Measurements from ENCODE around the gene CFAP90.

Gene CFAP90

DNA sequence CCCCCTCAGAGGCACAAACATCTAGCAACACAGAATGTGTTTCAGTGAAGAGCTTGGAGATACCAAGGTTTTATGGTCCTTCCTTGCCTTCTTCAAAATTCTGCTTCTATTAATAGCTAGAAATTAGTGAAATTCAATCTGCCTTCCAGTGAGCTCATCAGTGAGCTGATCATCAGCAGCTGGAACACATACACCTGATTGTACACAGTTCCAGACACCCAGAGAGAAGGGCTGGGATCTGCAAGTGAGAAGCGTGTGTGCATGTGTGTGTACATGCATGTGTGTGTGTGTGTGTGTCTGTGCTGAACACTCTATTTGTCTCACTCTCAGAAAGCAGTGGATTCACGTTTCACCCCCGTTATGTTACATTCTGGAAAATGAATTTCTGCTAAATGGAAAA, 28.5 kb downstream of the CFAP90 start:
- DNase-seq (ENCODE audit: low read depth in 2 of 2): no peak

DNA sequence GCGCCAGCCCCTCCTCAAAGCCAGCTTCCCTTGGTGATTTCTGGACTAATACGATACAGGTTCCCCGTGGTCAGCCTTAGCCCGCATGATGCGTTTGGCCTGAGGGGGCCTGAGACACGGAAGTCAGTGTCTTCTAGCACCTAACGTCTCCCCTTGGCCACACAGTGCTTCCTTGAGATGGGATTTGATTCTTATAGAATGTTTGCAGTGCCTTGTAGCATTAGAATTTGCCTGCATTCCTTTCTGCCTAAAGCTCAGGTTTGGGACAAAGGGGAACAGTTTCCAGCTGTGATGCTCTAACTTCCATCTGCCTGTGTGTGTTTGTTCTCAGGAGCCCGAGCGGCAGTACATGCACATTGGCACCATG, 34.4 kb downstream of the CFAP90 start:
- DNase-seq (ENCODE audit: low read depth in 2 of 2): no peak

DNA sequence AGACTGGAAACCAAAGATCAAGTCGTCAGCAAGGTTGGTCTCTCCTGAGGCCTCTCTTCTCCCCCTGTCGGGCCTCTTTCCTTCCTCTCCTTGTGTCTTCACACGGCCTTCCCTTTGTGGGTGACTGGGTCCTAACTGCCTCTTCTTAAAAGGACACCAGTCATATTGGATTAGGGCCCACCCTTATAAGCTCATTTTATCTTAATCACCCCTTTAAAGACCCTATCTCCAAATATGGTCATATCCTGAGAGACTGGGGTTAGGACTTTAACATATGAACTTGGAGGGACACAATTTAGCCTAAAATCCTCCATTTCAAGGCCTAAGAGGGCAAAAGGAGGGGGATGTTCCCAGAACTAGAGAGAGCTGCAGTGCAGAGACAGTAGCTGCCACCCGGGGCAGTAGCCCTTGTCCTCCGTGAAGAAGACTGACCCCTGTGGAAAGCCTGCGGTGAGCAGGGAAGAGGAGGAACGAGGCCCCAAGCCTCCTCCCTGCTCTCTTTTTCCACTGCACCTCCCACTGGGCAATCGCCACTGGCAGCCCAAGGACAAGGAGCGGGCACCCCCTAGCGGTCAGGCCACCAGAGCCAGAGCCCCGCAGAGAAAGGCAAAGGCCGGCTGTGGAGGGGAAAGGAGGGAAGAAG, 34.9 kb downstream of the CFAP90 start:
- peak; percentile 16 to 30 for DNase-seq (ENCODE audit: low read depth in 2 of 2)

DNA sequence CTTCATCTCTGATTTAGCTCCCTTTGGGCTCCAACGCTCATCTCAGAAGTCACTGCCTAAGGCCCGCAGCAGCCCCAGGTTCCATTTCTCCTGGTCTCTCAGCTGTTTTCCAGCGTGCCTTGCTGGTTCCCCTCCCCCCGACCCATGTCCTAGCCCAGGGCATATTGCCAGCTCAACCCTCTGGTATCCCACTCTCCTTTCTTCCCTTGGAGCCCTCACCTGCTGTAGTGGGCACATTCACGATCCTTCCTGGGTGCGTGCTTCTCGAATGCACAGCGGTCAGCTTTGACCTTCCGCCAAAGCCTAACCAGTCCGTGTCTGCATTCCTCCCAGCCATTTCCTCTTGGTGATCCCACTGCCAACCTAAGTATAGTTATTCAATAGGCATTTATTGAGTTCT, 36.1 kb downstream of the CFAP90 start:
- DNase-seq (ENCODE audit: low read depth in 2 of 2): no peak

DNA sequence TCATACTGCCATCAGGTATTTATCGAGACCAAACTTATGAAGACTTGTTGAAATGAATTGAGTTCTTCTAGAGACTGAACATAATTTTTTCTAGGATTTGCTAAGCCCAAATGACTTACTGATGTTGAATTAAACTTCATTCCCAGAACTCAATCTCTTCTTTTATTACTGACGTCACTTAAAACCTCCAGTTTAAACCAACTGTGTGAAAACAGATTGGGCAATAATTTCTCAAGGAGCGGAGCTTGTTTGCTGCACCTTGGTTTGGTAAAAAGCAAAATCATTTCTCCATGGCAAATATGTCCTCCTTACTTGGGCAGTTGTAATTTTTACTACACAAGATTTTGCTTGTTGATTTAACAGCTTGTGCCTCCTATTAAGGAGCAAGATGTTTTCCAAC, 37.4 kb downstream of the CFAP90 start:
- no peak for DNase-seq (ENCODE audit: low read depth in 2 of 2)

DNA sequence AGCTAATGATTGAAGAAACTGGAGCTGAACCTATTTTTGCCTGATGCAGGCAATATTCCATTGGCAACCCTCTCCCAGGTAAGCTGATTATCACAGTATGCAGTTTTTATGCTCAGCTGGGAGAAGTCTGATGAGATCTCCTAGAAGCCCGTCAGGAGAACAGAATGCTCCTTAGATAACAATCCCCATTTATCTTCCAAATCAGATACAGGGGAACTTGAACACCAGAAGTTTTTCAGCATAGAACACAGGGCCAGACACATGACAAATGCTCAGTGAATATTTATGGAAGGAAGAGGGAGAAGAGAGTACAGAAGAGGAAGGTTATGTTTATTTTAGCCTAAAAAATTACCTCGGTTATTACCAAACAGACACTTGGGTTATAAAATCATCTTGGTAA, 37.9 kb downstream of the CFAP90 start:
- DNase-seq (ENCODE audit: low read depth in 2 of 2): no peak

DNA sequence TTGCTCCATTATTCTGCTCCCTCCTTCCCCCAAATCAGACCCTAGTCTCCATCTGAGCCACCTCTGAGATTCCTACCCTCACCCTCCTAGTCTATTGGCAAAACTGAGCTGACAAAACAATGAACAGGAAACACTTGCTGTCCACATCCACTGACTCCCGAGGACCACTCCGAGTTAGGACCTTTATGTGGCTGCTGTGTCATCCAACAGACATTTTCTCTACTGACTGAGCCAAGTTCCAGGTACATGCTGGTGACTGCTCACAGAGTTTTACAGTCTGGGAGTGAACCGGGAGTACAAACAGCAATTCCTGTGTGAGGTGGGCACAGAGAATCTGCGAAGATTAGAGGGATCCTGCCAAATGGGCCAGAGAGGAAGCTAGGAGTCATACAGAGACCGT, 39.2 kb downstream of the CFAP90 start:
- DNase-seq (ENCODE audit: low read depth in 2 of 2): no peak

DNA sequence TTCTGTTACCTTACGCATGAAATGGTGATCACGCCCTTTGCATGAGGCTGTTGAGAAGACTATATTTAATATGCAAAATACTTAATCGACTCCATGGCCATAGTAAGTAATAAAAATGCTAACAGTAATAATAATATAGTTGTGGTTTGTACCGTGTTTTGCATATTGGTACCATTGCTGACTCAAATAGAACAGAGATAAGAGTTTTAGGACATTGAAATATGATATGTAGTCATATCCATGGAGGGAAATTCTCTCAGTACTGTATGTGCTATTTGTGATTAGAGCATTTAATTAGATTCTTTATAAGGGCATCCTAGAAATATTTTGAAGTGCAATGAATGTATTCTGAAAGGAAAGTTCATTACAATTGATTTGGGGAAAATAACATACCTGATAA, 41.9 kb downstream of the CFAP90 start:
- no peak for DNase-seq (ENCODE audit: low read depth in 2 of 2)

DNA sequence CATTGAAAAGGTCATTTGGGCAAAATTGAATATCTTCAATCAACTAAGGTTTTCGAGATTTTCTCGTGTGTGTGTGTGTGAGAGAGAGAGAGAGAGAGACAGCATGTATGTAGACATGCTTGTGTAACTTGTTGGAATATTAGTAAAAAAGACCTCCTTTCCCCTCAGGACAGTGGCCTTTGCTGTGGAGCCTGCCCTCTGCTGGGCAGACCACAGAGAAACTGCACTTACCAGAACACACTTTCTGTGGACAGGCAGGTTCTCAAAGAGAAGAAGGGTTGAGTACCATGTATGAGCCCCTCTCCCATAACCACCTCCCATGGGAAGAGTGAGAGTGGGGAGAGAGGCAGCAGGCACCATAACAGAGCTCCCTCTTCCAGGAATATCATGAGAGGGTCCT, 45.6 kb downstream of the CFAP90 start:
- no peak for DNase-seq (ENCODE audit: low read depth in 2 of 2)

DNA sequence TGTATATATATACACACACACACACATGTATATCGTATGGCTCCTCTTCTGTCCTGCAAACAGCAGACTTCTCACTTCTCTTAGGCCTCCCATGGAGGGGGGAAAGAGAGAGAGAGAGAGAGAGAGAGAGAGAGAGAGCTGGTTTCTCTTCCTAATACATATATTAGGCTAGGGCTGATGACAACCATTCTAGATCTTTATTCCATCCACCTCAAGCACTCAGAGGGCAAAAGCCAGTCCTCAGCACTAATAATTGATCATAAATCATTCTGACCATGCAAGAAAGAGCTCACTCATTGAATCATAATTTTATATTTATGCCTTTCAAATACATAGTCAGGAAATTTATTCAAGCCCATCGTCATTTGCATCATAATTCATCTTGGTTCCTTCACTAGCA, 47.0 kb downstream of the CFAP90 start:
- DNase-seq (ENCODE audit: low read depth in 2 of 2): no peak

DNA sequence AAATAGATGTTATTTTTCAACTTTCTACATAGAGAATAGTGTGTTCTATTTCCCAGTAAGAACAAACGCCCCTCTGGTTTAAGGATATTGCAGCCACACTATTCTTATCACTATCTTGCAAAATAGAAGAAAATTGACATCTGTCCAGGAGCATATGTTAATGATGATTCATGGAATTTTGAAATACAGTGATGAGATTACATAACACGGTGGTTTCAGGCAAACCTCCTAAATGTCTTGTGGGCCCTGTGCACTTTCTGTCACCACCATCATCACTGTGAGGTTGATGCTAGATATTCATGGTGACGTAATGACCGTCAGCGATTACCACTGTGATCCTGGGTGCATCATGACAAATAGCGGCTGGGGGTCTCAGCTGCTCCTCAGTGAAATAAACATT, 48.1 kb downstream of the CFAP90 start:
- DNase-seq (ENCODE audit: low read depth in 2 of 2): no peak

DNA sequence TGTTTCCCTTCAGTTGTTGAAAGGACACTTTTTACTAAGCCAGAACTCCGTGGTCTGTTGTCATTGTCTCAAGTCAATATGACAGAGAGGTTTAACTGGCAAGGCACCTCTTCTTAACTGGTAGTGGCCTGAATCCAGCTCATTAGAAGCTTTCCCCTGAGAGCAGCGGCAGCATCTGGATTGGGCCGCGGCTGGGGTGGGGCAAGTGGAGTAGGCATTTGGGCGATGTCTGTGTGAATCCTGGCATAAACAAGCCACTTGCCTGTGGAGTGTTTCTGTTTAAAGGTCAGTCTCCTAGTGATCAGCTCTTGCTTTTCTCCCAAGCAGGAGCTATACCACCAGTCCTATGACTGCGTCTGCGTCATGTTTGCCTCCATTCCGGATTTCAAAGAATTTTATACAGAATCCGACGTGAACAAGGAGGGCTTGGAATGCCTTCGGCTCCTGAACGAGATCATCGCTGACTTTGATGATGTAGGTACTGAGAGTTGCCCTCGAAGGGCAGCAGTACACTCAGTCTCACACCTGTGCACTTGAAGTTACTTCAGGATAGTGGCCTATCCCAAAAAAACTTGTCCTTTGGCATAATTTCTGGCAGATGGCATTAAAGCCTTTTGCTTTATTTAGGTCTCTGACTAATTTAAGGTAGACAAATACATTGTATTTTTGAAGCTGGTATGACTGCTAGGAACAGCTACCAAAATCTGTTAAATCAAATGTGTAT, 48.9 kb downstream of the CFAP90 start:
- no peak for DNase-seq (ENCODE audit: low read depth in 2 of 2)

DNA sequence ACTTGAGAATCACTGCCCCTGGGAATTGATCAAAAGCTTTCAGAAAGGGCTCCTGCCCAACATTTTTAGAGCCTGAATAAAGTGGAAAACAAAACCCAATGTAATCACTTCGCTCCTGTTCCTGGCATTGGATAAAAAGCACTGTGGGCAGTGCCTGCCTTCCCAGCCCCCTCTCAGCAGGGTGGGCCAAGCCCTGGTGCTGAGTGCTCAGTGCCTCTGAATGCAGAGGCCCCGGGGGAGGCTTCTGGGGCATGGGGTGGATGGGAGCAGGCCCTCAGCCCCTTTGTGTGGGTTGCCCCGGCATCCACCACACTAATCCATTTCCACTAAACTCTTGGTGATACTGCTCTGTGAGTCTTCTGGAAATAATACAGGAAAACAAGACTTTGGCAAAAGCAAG, 55.6 kb downstream of the CFAP90 start:
- no peak for DNase-seq (ENCODE audit: low read depth in 2 of 2)

DNA sequence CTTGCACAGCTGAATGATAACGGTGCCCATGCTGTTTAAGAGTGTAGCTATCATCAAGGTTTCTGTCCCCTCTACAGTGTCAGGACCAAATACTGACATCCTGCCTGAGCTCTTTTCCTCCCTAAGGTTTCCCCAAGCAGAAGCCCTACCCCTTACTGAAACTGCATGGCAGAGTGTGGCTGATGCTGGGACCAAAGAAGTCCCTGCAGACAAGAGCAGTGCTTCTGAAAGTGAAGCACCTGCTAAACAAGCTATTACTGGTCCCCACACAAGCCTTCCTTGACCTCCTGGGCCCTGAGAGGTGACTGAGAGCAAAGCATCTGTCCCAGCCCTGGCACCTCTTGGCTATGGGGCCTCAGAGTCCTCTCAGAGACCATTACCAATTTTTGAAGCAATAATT, 56.1 kb downstream of the CFAP90 start:
- DNase-seq (ENCODE audit: low read depth in 2 of 2): no peak

DNA sequence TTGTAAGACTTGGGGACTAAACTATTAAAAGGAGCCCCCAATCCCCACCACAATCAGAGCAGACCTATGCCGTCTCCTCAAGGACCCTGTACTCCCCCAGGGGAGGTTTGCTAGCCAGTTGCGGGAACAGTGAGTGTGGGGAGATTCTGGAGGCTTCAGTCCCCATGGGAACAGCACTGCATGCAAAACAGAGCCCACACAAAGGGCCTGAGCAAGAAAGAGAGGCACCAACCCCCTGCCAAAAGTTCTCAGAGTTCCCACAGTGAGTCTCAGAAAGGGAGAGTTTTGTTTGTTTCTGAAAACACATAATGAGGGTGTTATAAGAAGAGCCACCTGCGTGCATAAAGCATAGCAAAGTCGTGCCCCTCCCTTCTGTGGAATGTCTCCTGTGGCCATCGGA, 56.6 kb downstream of the CFAP90 start:
- no peak for DNase-seq (ENCODE audit: low read depth in 2 of 2)

DNA sequence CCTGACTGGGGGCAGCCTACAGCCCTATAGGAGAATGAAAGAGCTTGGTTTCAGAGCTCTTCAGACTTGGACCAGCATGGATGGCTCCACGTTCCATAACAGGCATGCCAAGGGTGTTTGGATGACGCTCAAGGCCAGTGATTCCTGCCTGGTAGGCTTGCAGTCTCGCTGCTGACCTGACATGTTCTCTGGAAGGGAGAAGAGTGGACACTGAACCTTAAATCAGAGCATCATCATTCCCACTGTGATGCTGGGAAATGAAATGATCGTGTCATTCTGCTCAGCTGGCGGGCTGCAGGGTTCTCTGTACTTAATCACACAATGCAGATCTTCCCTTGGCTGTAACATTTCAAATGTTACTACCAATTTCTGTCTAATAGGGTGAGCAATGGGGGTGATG, 57.0 kb downstream of the CFAP90 start:
- no peak for DNase-seq (ENCODE audit: low read depth in 2 of 2)

DNA sequence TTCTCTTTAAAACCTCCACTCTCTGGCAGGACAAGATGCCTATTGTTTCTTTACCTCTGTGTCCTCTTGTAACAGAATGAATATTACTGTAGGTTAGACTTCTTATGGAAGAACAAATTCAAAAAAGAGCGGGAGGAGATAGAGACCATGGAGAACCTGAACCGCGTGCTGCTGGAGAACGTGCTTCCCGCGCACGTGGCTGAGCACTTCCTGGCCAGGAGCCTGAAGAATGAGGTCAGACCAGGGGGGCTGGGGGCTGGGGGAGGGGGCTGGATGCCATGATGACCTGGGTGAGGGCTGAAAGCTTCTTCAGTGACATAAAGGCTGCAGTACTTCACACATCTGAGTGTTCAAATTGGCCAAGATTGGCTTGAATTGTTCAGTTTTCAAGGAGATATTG, 61.4 kb downstream of the CFAP90 start:
- DNase-seq (ENCODE audit: low read depth in 2 of 2): no peak

DNA sequence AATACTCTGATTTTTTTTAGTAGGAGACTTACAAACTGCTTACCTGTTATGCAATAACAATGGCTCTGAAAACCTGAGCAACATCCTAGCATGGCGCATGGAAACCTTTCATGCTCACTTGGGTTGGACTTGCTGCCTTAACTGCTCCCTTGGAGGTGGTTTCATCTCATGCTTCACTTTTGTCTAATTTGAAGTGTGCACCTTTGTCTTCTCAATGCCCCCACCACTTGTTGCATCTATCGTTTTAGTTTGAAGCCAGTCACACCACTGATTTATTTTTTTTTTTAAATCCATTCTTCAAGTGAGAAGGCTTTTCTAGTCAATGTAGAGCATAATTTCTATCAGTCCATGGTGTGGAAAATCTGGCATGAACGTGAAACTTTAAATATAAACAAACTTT, 63.2 kb downstream of the CFAP90 start:
- DNase-seq (ENCODE audit: low read depth in 2 of 2): no peak

DNA sequence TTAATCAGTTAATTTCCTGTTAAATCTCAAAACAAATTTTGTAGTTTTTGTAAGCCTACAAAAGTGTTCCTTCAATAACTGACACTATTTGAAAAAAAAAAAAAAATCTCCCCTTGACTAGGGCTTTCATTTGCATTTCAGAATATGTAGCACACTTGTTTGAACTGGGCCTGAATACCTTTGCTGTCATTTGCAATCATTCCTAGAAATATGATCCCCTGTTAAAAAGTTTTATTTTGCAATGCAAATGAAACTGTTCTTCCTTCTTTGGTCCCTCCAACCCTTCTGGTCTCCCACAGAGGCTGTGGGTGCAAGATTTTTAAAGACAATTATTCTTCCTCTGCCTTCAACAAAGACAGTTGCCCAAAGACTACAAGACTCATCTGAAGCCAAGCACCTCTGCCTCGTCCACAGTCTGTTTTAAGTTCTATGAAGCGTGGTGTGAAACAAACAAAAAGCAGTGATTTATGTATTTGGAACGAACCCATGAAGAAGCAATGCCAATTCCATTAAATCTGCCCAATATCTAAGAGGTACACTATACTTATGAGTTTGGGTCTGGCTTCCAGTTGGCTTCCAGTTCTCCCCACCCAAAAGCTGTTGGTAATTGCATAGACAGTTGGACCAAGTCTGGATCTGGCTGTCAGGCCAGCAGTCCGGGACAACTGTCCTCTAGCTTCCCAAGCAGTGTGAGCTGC, 66.1 kb downstream of the CFAP90 start:
- DNase-seq (ENCODE audit: low read depth in 2 of 2): no peak

DNA sequence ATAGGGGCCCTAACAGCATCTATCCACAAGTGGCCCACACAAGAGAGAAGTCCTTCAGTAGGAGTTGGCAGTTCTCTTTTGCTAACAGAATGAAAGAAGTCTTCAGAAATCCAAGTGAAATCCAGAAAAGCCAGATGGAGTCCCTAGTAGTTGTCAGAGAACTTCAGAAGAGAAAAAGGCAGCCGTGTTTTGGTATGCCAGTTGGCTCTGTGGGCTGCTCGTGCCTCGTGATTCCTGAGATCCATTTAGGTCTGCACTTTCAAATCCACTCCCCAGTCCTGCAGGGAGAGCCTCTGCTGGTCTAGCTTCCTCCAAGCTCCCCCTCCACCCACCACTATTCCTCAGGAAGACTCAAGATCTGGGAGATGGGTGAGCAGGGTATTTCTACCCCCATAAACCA, 69.0 kb downstream of the CFAP90 start:
- no peak for DNase-seq (ENCODE audit: low read depth in 2 of 2)

Measured in stimulated activated CD8-positive, alpha-beta memory T cell treated with anti-CD3 and anti-CD28 coated beads, Interleukin-2, amount 100 ng/mL, for 1 hour (primary cell).